ENCODE results near the gene ATP13A4. TPM values are rescaled to one million over a fixed set of nuclear protein-coding genes. Genes with fewer than 3 reads are reported as not detected.

The ATP13A4 gene
- total and polyA plus RNA-seq, 2 of the 8 experiments (the other 6 are each of a cell fraction or from before 2014, with no cell fraction given) = 0.12 TPM; not detected in 1

GRCh38 chr3:193396451-193397244, 158.0 kb downstream of the ATP13A4 start:
- Histone ChIP-seq H4K20me1 (replicated peaks in 1 of 2; ENCODE audit: control insufficient read depth in 1 of 2, insufficient read depth in 2 of 2, low read length in 2 of 2) (no peaks in the 10 kb centered on the region), H3K36me3 (ENCODE audit: control insufficient read depth in 2 of 4, insufficient read depth in 4 of 4, low read length in 3 of 4) (no peaks in the 10 kb centered on the region), H3K14ac (ENCODE audit: insufficient read length) (no peak overlapping the region), H3K27ac (ENCODE audit: low read depth, low read length) (no peak overlapping the region), H2BK20ac (ENCODE audit: low read length) (no peak overlapping the region), H3K27me3 (replicated peaks in 1 of 4; ENCODE audit: control insufficient read depth in 3 of 4, extremely low read depth in 1 of 4, insufficient read depth in 3 of 4, low read length in 3 of 4) (no peaks in the 10 kb centered on the region), H3K56ac (replicated peaks; ENCODE audit: insufficient read length, low read depth, low read length) (no peak overlapping the region), H3K9me3 (ENCODE audit: insufficient read depth in 2 of 2, low read depth in 1 of 2, low read length in 1 of 2) (no peaks in the 10 kb centered on the region), H2BK15ac (ENCODE audit: low read length) (no peak overlapping the region), H2AK5ac (ENCODE audit: low read depth, low read length) (no peak overlapping the region), H4K8ac (ENCODE audit: extremely low read depth, insufficient read depth, low read length) (no peak overlapping the region), H3K4me2 (ENCODE audit: insufficient read depth in 1 of 2, low read depth in 2 of 2, low read length in 2 of 2) (no peak overlapping the region), H3K9ac (replicated peaks in 1 of 4; ENCODE audit: extremely low read depth in 1 of 4, low read depth in 3 of 4, low read length in 3 of 4) (no peak overlapping the region), H2BK12ac (ENCODE audit: low read depth, low read length) (no peak overlapping the region), H3K4ac (replicated peaks; ENCODE audit: insufficient read length, low read depth, low read length) (no peak overlapping the region), H3K4me1 (replicated peaks in 1 of 4; ENCODE audit: control insufficient read depth in 3 of 4, insufficient read depth in 4 of 4, low read length in 3 of 4) (peaks cover 0 to 6% (median 1%) of the 10 kb centered on the region in 4 experiments; a peak in 2 of 7 replicates), H3K23me2 (ENCODE audit: low read depth, low read length) (no peaks in the 10 kb centered on the region), H3K79me1 (ENCODE audit: low read depth, low read length) (no peaks in the 10 kb centered on the region), H3K23ac (ENCODE audit: insufficient read length) (no peak overlapping the region), H4K91ac (replicated peaks; ENCODE audit: insufficient read length, low read length) (no peak overlapping the region), H4K5ac (ENCODE audit: insufficient read length, low read depth, low read length) (no peak overlapping the region), H3K18ac (ENCODE audit: extremely low read depth, low read length) (no peak overlapping the region), H3K79me2 (ENCODE audit: control insufficient read depth in 1 of 2, insufficient read depth in 2 of 2, low read length in 2 of 2) (no peaks in the 10 kb centered on the region), H3K4me3 (ENCODE audit: extremely low read depth in 1 of 4, insufficient read depth in 2 of 4, low read depth in 3 of 4, low read length in 4 of 4) (no peak overlapping the region), H2AFZ (ENCODE audit: low read length) (no peak overlapping the region), H2BK120ac (replicated peaks; ENCODE audit: low read depth, low read length) (no peak overlapping the region), H2BK5ac (ENCODE audit: low read depth, low read length) (no peak overlapping the region)
- POLR2A ChIA-PET (ENCODE audit: partially characterized antibody) = no interaction called here
- no peak for DNase-seq (ENCODE audit: low read depth in 1 of 2, low spot score in 2 of 2)
- CTCF ChIA-PET (ENCODE audit: partially characterized antibody) = no interaction called here
- 89% methylated on average over 7 of the region's 7 CpGs; no CpG with 5 or more reads in 1 of the 2 experiments for WGBS, 2 experiments (ENCODE audit: extremely low coverage in 1 of 2, insufficient coverage in 1 of 2, insufficient read length in 1 of 2, insufficient replicate concordance in 2 of 2, low coverage in 1 of 2, low lambda C conversion rate in 2 of 2, missing lambda C conversion rate in 1 of 2)
- no peak for FAIRE-seq
- TF ChIP-seq EP300 (IDR thresholded peaks at IDR 0.05; ENCODE audit: borderline replicate concordance in 1 of 2, low read depth in 2 of 2, low read length in 2 of 2) = no peak
- no peak for TF ChIP-seq POLR2A (IDR thresholded peaks at IDR 0.05; ENCODE audit: control extremely low read depth in 1 of 2, low read depth in 2 of 2, low read length in 2 of 2)
- no peak for TF ChIP-seq KDM4A (IDR thresholded peaks at IDR 0.05; ENCODE audit: low read depth, low read length, severe bottlenecking)
- TF ChIP-seq SP4 (IDR thresholded peaks at IDR 0.05; ENCODE audit: low read length) = no peak
- TF ChIP-seq JUND (IDR thresholded peaks at IDR 0.05; ENCODE audit: low read length) = no peak
- no peak for TF ChIP-seq ATF3 (IDR thresholded peaks at IDR 0.05; ENCODE audit: insufficient read depth, low read depth, low read length)
- no peak for TF ChIP-seq PHF8 (conservative IDR thresholded peaks at IDR 0.05; ENCODE audit: low read depth, low read length)
- TF ChIP-seq TEAD4 (IDR thresholded peaks at IDR 0.05; ENCODE audit: low read depth, low read length) = no peak
- no peak for TF ChIP-seq CBX5 (IDR thresholded peaks at IDR 0.05; ENCODE audit: low read depth, low read length)
- no peak for TF ChIP-seq NANOG (IDR thresholded peaks at IDR 0.05; ENCODE audit: insufficient read depth, low read depth, low read length, poor library complexity, severe bottlenecking)
- TF ChIP-seq BCL11A (IDR thresholded peaks at IDR 0.05; ENCODE audit: low read depth in 2 of 2, low read length in 2 of 2) = no peak
- no peak for TF ChIP-seq MAX (IDR thresholded peaks at IDR 0.05)
